ENCODE results near the gene TMTC2.

DNA sequence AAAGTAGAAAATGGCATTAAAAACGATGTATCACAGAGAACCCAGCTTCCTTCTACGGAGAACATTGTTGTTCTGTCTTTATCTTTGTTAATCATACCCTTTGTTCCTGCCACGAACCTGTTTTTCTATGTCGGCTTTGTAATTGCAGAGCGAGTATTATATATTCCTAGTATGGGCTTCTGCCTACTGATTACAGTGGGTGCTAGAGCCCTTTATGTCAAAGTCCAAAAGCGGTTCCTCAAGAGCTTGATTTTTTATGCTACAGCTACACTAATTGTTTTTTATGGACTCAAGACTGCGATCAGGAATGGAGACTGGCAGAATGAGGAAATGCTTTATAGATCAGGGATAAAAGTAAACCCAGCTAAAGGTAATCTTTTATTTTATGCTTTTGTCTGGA is 209.6 kb downstream of the TMTC2 start:
- TF ChIP-seq, protein P1, sequence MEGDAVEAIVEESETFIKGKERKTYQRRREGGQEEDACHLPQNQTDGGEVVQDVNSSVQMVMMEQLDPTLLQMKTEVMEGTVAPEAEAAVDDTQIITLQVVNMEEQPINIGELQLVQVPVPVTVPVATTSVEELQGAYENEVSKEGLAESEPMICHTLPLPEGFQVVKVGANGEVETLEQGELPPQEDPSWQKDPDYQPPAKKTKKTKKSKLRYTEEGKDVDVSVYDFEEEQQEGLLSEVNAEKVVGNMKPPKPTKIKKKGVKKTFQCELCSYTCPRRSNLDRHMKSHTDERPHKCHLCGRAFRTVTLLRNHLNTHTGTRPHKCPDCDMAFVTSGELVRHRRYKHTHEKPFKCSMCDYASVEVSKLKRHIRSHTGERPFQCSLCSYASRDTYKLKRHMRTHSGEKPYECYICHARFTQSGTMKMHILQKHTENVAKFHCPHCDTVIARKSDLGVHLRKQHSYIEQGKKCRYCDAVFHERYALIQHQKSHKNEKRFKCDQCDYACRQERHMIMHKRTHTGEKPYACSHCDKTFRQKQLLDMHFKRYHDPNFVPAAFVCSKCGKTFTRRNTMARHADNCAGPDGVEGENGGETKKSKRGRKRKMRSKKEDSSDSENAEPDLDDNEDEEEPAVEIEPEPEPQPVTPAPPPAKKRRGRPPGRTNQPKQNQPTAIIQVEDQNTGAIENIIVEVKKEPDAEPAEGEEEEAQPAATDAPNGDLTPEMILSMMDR (IDR thresholded peaks at IDR 0.05; ENCODE audit: low read depth, low read length) = no peak
- no peak for TF ChIP-seq EZH2phosphoT487 (IDR thresholded peaks at IDR 0.05; ENCODE audit: low read depth)
